HEK293T (cell line): ENCODE results near the gene C1QTNF1.

ENCODE experiments used
- CTCF ChIA-PET: fragments of 350-600 bp; formaldehyde crosslinking; extraction: SDS; loops from one replicate; lab custom pipeline; 2021; ENCODE audit warnings: antibody characterized with exemption, inconsistent platforms; lab: Yijun Ruan, JAX
- POLR2A ChIA-PET: fragments of 350-600 bp; formaldehyde crosslinking; extraction: SDS; loops from one replicate; lab custom pipeline; 2020; ENCODE audit warnings: antibody characterized with exemption, inconsistent platforms; lab: Yijun Ruan, JAX
- DNase-seq: peaks from one replicate; pipeline ENCODE4 v3.0.0; 2012; ENCODE audit warnings: mixed read lengths; ENCODE audit errors: extremely low spot score
- ARNT ChIP-seq: fragments of 450-650 bp; IDR thresholded peaks from 2 replicates; pipeline ENCODE4 v1.6.1; 2017; ENCODE audit warnings: mild to moderate bottlenecking
- BHLHE40 ChIP-seq: fragments of 450-650 bp; IDR thresholded peaks from 2 replicates; pipeline ENCODE4 v1.6.1; 2016; ENCODE audit warnings: mild to moderate bottlenecking, moderate library complexity, borderline replicate concordance
- CTBP1 ChIP-seq: fragments of 450-650 bp; IDR thresholded peaks from 2 replicates; pipeline ENCODE4 v1.6.1; 2016; ENCODE audit warnings: borderline replicate concordance
- ELF4 ChIP-seq: fragments of 450-650 bp; IDR thresholded peaks from 2 replicates; pipeline ENCODE4 v1.6.1; 2017; ENCODE audit warnings: antibody characterized with exemption
- FOXA1 ChIP-seq: fragments of 450-650 bp; IDR thresholded peaks from 2 replicates; pipeline ENCODE4 v1.6.1; 2016; ENCODE audit warnings: mild to moderate bottlenecking
- FOXK2 ChIP-seq: fragments of 450-650 bp; IDR thresholded peaks from 2 replicates; pipeline ENCODE4 v1.6.1; 2016; ENCODE audit warnings: mild to moderate bottlenecking
- FOXM1 ChIP-seq: fragments of 450-650 bp; IDR thresholded peaks from 2 replicates; pipeline ENCODE4 v1.6.1; 2017; ENCODE audit warnings: mild to moderate bottlenecking, borderline replicate concordance
- HDGF ChIP-seq: fragments of 450-650 bp; IDR thresholded peaks from 2 replicates; pipeline ENCODE4 v1.6.1; 2017; ENCODE audit warnings: antibody characterized with exemption, borderline replicate concordance
- L3MBTL2 ChIP-seq: fragments of 450-650 bp; conservative IDR thresholded peaks from 2 replicates; pipeline ENCODE4 v1.6.1; 2016; ENCODE audit warnings: mild to moderate bottlenecking
- LEF1 ChIP-seq: fragments of 450-650 bp; IDR thresholded peaks from 2 replicates; pipeline ENCODE4 v1.6.1; 2017; ENCODE audit warnings: mild to moderate bottlenecking, borderline replicate concordance
- NFRKB ChIP-seq: fragments of 450-650 bp; IDR thresholded peaks from 2 replicates; pipeline ENCODE4 v1.6.1; 2016; ENCODE audit warnings: mild to moderate bottlenecking, moderate library complexity
- SP1 ChIP-seq: fragments of 450-650 bp; IDR thresholded peaks from 2 replicates; pipeline ENCODE4 v1.6.1; 2017
- SUZ12 ChIP-seq: fragments of 450-650 bp; IDR thresholded peaks from 2 replicates; pipeline ENCODE4 v1.6.1; 2016; ENCODE audit warnings: mild to moderate bottlenecking
- TARDBP ChIP-seq: fragments of 450-650 bp; IDR thresholded peaks from 2 replicates; pipeline ENCODE4 v1.6.1; 2016
- ZNF384 ChIP-seq: fragments of 450-650 bp; IDR thresholded peaks from 2 replicates; pipeline ENCODE4 v1.6.1; 2016
- TF ChIP-seq, protein P1 (sequence below): fragments of 450-650 bp; IDR thresholded peaks from 2 replicates; pipeline ENCODE4 v1.6.1; 2016

The C1QTNF1 gene

DNA sequence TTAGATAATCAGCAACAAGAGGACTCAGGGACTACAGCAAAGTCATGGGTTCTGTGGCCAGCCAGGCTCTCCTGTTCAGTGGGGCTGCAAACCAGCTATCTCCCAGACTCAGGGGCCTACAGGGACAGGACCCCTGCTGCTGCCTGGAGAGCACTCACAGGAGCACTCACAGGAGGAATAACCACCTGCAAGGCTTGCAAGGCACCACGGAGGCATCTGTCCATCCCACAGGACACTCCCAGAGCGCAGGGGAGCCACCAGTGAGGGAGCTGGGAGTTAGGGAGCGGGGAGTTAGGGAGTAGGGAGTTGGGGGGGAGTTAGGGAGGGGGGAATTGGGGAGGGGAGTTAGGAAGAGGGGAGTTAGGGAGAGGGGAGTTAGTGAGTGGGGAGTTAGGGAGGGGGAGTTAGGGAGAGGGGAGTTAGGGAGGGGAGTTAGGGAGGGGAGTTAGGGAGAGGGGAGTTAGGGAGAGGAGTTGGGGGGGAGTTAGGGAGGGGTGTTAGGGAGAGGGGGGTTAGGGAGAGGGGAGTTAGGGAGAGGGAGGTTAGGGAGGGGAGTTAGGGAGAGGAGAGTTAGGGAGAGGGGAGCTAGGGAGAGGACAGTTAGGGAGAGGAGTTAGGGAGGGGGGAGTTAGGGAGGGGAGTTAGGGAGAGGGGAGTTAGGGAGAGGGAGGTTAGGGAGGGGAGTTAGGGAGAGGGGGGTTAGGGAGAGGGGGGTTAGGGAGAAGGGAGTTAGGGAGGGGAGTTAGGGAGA, 20.1 kb upstream of the C1QTNF1 start:
- ChIA-PET POLR2A (no interaction called here), CTCF (no interaction called here)
- DNase-seq = no peak
- no peak for TF ChIP-seq HDGF
- no peak for TF ChIP-seq FOXM1
- no peak for TF ChIP-seq NFRKB
- TF ChIP-seq ELF4 = no peak
- no peak for TF ChIP-seq CTBP1
- TF ChIP-seq SUZ12 = no peak
- TF ChIP-seq L3MBTL2 = no peak
- no peak for TF ChIP-seq FOXK2
- TF ChIP-seq FOXA1 = no peak
- TF ChIP-seq SP1 = no peak
- TF ChIP-seq ZNF384 = no peak
- TF ChIP-seq ARNT = no peak
- TF ChIP-seq TARDBP = no peak
- TF ChIP-seq, protein P1, sequence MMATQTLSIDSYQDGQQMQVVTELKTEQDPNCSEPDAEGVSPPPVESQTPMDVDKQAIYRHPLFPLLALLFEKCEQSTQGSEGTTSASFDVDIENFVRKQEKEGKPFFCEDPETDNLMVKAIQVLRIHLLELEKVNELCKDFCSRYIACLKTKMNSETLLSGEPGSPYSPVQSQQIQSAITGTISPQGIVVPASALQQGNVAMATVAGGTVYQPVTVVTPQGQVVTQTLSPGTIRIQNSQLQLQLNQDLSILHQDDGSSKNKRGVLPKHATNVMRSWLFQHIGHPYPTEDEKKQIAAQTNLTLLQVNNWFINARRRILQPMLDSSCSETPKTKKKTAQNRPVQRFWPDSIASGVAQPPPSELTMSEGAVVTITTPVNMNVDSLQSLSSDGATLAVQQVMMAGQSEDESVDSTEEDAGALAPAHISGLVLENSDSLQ = no peak
- TF ChIP-seq BHLHE40 = no peak
- TF ChIP-seq LEF1 = no peak

DNA sequence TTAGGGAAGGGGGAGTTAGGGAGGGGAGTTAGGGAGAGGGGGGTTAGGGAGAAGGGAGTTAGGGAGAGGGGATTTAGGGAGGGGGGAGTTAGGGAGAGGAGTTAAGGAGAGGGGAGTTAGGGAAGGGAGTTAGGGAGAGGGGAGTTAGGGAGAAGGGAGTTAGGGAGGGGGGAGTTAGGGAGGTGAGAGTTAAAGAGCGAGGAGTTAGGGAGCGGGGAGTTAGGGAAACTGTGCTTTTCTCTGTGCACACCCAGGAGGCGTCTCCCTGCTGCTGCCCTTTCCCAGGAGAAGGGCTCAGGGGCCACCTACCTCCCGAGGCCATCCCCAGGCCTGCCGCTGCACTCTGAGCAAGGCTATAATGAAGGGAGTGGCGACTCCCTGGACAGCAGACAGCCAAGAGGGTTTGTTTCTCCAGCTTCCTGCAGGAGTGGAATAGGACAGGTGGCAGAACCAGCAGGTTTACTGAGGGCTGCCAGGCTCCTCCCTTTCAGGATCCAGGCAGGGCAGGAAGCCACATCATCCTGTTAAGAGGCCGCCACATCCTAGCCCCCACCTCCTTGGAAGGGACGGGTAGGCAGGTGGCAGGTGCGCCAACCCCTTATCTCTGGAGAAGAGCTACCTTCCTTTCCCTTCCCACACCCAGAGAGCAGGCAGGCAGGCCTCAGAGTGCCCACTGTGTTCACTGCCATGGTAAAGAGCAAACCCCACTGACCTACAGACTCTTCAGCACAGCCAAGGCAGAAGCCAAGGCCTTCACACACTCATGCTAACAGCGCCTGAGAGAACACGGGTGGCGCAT, 18.7 kb upstream of the C1QTNF1 start:
- ChIA-PET POLR2A (no interaction called here), CTCF (no interaction called here)
- TF ChIP-seq, protein P1 = no peak
- TF ChIP-seq CTBP1 (no peak), TARDBP (no peak), ELF4 (no peak), FOXM1 (no peak), ZNF384 (no peak), FOXK2 (no peak), LEF1 (no peak), BHLHE40 (no peak), SP1 (no peak), NFRKB (no peak), HDGF (no peak), SUZ12 (no peak), FOXA1 (no peak)
- no peak for DNase-seq

DNA sequence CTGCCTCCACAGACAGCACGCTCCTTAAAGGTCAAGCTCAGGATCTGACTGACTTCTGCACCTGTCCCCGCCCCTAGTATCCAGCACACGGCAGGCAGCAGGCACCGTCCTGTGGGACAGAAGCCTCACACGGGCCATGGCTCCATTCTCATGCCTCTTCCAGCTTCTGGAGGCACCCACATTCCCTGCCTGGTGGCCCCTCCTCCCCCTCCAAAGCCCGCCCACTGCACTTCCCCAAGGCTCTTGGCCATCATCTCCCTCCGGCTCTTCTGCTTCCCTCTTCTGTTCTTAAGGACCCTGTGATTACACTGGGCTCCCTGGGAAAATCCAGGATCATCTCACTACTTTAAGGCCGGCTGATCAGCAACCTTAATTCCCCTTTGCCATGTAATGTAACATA, 17.9 kb upstream of the C1QTNF1 start:
- DNase-seq = no peak
- TF ChIP-seq ARNT (no peak), HDGF (no peak), SP1 (no peak), BHLHE40 (no peak), FOXA1 (no peak), CTBP1 (no peak), LEF1 (no peak), FOXK2 (no peak), ELF4 (no peak), TARDBP (no peak), SUZ12 (no peak), ZNF384 (no peak), FOXM1 (no peak), L3MBTL2 (no peak), NFRKB (no peak)
- TF ChIP-seq, protein P1 = no peak
- CTCF ChIA-PET = no interaction called here
- POLR2A ChIA-PET = no interaction called here

DNA sequence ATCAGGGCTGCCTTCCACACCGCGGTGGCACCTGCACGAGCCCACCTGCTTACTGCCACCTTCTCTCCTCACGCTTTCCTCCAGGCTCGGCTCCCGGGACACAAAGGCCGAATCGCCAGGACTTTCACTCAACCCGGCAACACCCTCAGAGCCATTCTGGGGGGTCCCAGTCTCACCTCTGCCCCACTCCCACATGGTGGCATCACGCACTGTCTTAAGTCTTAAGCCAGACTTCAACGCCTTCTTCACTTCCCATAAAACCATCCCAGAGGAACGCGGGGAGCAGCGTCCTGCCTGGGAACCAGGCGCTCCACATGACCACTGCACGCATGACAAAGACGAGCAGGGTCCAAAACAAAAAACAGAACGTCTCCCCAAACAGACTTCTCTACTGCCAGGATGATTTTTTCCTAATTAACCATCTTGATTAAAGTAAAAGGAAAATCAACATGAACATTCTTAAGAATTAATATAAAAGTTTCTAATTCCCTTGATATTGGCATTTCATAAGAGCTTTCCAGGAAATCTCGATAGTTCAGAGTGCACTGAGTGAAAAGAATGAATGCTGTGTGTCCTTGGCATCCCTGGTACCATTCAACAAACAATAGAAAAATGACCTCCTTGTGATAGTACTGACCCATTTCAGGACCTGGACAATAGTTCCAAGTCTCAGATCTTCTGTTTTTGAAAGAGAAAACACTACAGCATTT, 17.0 kb upstream of the C1QTNF1 start:
- ChIA-PET CTCF (interaction anchor here (0.5 kb wide), 1 partner anchor 53 kb away, joined by 3 read pairs; no protein-coding TSS in a partner anchor), POLR2A (no interaction called here)
- no peak for DNase-seq
- TF ChIP-seq SP1 (no peak), SUZ12 (no peak), TARDBP (no peak), ZNF384 (no peak), HDGF (no peak), FOXA1 (no peak), ELF4 (no peak), NFRKB (no peak), BHLHE40 (no peak), ARNT (no peak), FOXM1 (no peak), CTBP1 (no peak)
- TF ChIP-seq, protein P1 = no peak
